Measurements from ENCODE around the gene NDOR1.
"Not testable (repeated sequence)": the region's sequence is repeated elsewhere in the genome, so short reads cannot be mapped to it uniquely, and the experiment has no call there.

Gene NDOR1

DNA sequence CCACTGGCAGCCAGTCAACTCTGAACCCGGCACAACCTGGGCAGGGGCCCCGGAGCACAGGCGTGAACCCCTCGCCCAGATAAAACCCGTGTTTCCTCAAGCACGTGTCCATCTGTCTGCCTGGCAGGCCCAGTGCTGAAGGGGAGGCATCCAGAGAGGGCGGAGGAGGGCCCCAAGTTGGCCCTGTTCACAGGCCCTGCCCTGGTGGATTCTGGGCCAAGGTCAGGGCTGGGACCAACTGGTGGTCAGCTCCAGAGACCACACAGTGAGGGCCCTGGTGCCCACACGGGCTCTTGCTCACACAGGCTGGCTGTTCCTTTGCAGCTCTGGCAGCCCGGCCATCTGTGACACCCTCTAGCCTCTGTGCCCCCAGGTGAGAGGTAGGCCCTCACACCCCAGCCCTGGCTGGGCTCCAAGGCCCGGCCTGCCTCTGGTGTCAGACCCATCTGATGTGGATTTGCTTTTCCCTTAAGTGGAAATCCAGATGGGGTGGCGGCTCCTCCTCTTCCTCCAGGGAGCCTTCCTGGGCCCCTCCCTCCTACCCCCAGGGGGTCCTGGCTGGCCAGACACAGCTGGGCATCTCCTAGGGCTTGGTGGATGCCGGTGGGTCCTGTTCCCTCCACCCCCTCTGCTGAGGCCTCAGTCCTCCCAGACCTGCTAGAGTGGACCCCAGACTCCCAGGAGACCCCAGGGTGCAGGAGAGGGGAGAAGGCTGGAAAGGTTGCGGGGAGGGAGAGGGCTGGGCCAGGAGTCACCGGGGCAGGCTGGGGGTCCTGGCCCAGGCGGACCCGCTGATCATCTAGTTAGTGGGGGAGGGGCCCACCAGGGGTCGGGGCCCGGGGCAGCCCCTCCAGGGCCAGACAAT, 45.1 kb downstream of the NDOR1 start:
- in situ Hi-C loops (cut with MboI; ENCODE audit: low pct_unique_long_range_greater_than_20kb, low sequenced_read_pairs), result no loop called here
- DNase-seq, result no peak

DNA sequence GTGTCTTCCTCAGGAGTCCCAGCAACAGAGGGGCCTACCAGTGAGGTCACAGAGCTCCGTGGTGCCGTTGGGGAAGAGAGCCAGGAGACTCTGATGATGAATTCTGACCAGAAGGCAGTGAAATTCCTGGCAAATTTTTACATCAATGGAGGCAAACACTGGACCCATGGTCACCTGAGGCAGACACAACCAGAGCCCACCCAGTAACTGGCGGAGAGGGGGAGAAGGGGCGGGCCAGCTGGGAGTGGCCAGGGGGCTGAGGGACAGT, 45.6 kb downstream of the NDOR1 start, which contains the start of gene STPG3:
TSS of gene STPG3 (plus strand) at position 93 of the 268 bp plus-strand sequence. CDS start at position 94, 1 bp downstream.
- no peak for DNase-seq
- in situ Hi-C loops (cut with MboI; ENCODE audit: low pct_unique_long_range_greater_than_20kb, low sequenced_read_pairs), result no loop called here

DNA sequence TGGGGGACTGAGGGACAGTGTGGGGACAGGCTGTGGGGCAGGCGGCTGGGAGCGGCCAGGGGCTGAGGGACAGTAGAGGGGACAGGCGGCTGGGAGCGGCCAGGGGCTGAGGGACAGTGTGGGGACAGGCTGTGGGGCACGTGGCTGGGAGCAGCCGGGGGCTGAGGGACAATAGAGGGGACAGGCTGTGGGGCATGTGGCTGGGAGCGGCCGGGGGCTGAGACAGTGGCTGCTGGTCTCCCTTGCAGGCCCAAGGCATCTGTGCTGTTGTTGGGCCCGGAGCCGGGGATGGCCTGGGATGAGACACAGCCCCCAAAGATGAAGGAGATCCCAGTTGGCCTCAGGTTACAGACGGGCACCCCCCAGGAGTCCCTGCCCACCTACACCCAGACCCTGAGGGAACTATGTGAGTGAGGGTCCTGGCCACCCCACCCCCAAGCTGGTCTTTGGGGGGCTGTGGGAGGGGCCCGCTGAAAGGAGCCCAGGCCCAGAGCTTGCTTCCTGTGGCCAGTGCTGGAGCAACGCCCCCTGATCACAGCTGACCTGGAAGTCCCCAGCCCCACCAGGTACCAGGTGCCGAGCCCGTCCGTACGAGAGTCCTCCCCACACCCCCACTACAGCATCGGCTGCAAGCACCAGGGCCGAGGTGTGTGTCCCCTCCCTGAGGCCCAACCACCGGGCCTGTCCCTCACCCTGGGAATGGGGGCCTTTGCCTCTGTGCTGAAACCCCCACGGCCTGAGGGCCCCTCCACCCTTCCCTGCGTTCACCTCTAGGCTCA, 46.2 kb downstream of the NDOR1 start:
- DNase-seq, result no peak
- in situ Hi-C loops (cut with MboI; ENCODE audit: low pct_unique_long_range_greater_than_20kb, low sequenced_read_pairs), result no loop called here

DNA sequence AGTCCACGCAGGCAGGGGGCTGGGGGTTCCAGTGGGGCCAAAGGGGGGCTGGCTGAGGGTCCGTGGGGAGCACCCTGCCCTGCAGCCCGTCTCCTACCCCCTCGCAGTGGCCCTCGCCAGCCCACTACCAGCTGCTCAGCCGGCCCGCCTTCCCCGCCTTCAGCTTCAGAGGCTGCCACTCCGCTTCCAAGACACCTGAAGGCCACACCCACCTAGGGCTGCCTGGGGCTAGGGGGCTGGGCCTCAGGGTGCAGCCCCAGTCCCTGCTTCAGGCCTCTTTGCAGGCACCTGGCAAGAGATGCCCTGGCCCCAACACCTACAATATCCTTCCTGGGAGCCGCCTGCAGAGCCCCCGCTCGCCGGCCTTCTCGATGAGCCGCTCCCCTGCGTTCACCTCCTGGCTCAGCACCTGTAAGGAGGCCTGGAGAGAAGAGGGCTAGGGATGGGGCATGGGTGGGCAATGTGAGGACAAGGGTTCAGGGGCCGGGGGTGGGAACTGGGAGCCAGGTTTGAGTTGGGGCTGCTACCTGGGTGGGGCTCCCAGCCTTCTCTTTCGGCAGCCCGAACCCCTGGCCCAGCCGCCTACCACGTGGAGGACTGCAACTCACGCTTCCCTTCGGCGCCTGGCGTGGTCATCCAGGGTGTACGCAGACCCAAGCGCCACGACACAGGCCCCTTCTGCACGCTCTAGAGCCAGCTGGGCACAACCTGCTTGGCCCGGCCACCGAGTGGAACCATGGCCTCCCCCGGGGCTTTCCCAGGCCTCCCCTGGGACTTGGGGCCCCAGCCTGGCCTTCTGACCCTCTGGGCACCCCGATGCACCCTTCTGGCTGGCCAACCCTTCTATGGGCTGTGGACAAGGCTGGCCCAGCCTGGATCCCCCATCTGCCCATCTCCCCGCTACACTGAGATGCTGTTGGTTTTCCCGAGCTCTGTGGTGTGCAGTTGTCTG, 47.3 kb downstream of the NDOR1 start:
- in situ Hi-C loops (cut with MboI; ENCODE audit: low pct_unique_long_range_greater_than_20kb, low sequenced_read_pairs), result no loop called here
- DNase-seq, result no peak

DNA sequence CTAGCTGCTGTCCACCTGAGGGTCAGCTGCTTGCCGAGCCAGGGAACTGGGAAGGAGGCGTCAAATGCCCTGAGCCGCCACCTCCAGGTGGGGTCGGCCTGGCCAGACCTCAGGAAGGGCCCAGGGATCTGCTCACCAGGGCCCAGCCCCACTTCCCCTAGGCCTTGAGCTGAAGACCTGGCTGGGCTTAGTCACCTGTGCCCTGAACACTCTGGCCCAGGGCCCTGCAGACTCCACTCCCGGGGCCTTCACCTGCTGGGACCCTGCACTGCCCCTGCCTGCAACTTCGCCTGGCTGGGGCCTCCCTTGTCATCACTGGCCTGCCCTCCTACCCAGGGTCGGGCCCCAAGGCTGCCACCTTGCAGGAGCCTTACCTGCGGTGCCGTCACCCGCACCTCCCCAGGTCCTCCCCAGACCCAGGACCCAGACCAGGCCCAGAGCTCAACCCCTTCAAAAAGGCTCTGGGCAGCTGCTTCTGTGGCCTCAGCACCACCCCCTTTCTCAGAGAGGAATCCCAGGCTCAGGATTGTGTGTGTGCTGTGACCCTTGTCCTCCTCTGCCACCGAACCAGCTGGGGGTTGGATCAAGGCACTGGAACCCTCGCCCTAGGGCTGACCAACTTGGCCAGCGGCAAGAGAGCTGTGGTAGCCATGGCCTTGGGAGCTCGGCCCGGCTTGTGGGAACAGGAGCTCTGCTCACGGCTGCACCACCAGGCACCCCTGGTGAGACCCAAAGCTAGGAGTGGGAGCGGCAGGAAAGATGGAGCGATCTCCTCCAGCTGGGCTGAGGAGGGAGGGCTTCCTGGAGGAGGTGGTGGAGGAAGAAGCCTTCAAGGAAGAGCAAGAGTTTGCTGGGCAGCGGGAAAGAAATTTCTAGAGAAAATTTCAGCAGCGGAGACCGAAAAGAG, 48.5 kb downstream of the NDOR1 start:
- in situ Hi-C loops (cut with MboI; ENCODE audit: low pct_unique_long_range_greater_than_20kb, low sequenced_read_pairs), result no loop called here
- DNase-seq, result no peak

DNA sequence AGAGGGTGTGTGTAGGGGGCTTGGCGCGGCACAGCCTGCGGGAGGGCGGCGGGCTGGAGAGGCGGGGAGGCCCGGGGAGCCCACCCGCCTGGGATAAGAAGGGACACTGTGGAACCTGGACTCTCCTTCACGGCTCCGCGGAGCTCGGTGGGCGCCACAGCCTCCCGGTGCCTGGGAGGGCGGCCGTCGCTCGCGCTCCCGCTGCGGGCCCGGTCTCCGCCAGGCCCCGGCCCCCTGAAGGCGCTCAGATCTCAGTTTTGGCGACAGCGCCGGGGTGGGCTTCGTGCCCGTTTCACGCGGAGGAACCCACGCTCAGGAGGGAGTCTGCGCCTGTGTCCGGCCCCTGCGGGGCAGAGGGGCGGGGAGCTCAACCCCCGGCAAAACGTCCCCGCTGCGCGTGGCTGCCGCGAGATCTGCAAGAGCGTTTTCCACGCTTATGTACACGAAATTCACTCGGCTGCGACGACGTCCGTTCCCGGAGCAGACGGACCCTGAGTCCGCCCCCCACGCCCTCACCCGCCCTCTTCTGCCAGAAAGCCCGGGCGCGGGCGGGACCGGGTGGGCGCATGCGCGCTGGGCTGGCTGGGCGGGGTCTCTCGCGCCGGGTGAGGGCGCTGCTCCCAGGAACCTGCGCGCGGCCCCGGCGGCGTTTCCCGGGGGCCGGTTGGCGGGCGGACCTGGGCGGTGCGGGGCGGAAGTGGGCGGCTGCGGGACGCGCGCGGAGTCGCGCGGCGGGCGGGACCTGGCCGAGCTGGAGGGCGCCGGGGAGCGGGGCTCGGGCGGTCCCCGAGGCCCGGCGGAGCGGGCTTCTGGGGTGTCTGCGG, 49.3 kb downstream of the NDOR1 start, which contains the start of gene NELFB:
TSS of gene NELFB (plus strand) at position 704 of the 824 bp plus-strand sequence.
- peak; percentile 89 for DNase-seq
- in situ Hi-C loops (cut with MboI; ENCODE audit: low pct_unique_long_range_greater_than_20kb, low sequenced_read_pairs), result no loop called here

DNA sequence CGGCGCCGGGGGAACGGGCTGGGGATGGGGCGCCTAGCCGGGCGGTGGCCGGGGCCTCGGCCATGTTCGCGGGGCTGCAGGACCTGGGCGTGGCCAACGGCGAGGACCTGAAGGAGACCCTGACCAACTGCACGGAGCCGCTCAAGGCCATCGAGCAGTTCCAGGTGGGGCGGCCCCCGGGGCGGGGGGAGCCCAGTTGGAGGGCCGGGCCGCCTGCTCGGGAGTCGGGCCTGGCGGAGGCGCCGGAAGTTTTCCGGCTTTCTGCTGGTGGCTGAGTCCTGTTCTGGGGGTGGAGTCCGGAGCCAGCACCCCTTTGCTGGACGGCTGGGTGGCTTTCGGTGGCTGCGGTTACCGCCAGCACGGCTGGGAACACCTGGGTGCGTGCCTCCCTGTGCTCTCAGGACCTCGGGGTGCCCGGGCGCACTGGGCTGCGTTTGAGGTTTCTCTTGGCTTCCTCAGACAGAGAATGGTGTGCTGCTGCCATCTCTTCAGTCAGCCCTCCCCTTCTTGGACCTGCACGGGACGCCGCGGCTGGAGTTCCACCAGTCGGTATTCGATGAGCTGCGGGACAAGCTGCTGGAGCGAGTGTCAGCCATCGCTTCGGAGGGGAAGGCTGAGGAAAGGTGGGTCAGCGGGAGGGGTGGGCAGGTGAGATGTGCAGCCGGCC, 50.1 kb downstream of the NDOR1 start:
- DNase-seq, result peak; percentile 45
- in situ Hi-C loops (cut with MboI; ENCODE audit: low pct_unique_long_range_greater_than_20kb, low sequenced_read_pairs), result no loop called here

DNA sequence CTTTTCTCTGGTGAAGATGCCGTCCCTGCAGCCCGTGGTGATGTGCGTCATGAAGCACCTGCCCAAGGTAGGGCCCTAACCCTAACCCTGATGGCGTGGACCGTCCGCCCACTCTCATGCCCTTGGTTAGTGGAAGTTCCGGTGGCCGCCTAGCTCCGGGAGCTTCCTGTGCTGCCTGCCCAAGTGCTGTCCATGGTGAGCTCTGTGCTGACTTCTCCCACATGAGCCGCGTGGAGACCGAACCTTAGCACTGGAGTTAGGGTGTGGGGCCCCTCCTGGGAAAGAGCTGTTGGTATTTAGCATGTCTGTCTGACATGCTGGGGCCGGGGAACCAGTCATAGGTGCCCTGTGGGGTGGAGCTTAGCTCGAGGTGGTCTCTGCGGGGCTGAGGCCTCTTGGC, 50.9 kb downstream of the NDOR1 start:
- no peak for DNase-seq
- in situ Hi-C loops (cut with MboI; ENCODE audit: low pct_unique_long_range_greater_than_20kb, low sequenced_read_pairs), result no loop called here

DNA sequence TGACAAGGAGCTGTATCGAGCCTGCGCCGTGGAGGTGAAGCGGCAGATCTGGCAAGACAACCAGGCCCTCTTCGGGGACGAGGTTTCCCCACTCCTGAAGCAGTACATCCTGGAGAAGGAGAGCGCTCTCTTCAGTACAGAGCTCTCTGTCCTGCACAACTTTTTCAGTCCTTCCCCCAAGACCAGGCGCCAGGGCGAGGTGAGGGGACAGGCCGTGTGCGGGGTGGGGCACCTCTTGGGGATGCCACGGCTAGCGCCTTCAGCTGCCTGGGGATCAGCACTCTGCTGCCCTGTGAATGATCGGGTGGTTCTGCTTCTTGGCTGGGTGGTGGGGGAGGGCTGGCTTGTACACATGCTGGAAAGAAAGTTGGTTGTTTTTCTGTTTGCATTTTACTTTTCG, 51.4 kb downstream of the NDOR1 start:
- DNase-seq, result no peak
- in situ Hi-C loops (cut with MboI; ENCODE audit: low pct_unique_long_range_greater_than_20kb, low sequenced_read_pairs), result no loop called here

DNA sequence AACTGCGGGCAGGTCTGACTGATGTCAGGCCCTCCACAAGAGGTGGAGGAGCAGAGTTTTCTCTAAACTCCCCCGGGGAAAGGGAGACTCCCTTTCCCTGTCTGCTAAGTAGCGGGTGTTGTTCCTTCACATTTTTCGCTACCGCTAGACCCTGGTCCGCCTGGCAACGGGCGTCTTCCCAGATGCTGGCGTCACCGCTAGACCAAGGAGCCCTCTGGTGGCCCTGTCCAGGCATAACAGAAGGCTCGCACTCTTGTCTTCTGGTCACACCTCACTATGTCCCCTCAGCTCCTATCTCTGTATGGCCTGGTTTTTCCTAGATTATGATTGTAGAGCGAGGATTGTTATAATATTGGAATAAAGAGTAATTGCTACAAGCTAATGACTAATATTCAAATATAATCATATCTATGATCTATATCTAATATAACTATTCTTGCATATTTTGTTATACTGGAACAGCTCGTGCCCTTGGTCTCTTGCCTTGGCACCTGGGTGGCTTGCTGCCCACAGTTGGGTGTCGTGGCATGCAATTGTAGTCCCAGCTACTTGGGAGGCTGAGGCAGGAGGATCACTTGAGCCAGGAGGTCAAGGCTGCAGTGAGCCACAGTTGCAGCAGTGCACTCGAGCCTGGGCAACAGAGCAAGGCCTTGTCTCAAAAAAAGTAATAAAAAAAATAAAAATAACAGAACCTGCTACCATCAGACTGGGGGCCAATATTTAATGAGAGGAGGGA, 56.8 kb downstream of the NDOR1 start:
- in situ Hi-C loops (cut with MboI; ENCODE audit: low pct_unique_long_range_greater_than_20kb, low sequenced_read_pairs), result not testable (repeated sequence)

DNA sequence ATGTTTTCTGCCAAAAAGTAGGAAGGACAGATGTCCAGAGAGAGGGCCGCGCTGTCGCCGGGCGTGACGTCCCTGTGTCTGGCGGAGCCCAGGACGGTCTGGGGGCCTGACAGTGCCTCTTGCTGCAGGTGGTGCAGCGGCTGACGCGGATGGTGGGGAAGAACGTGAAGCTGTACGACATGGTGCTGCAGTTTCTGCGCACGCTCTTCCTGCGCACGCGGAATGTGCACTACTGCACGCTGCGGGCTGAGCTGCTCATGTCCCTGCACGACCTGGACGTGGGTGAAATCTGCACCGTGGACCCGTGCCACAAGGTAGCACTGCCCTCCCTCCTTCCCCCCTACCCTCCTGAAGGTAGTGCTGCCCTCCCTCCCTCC, 57.4 kb downstream of the NDOR1 start:
- DNase-seq, result no peak
- in situ Hi-C loops (cut with MboI; ENCODE audit: low pct_unique_long_range_greater_than_20kb, low sequenced_read_pairs), result no loop called here

More for the DNA sequence above, 56.8 kb downstream of the NDOR1 start:
- DNase-seq, result not testable (repeated sequence)

DNA sequence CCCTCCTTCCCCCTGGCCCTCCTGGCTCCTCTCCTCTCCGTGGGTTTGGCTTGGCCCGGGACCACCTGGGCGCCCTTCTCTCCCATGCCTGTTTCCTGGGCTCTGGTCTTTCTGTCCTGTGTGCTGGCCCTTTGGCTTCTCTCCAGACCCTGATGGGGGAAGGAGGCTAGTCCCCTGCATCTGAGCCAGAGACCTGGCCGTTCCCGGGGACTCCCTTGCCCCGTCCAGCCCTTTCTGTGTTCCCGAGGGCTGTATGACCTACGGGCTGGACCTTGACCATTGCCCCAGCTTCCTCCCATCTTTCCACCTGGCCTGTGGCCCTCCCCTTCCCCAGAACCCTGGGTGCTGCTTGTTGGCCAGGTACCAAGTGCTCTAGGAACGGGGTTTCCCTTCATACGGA, 58.0 kb downstream of the NDOR1 start:
- in situ Hi-C loops (cut with MboI; ENCODE audit: low pct_unique_long_range_greater_than_20kb, low sequenced_read_pairs), result no loop called here

DNA sequence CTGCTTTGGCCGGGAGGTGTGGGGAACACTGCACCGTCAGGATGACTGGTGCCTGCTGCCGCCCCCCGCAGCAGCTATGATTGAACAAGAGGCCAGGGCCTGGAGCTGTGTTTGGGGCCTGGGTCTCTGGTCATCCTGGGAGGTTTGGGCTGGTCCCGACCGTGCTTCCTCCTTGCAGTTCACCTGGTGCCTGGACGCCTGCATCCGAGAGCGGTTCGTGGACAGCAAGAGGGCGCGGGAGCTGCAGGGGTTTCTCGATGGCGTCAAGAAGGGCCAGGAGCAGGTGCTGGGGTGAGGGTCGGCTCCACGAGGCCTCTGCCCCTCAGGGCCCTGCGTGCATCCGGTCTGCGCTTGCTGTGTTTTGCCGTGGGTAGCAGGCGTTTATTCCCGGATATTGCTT, 58.6 kb downstream of the NDOR1 start:
- no peak for DNase-seq
- in situ Hi-C loops (cut with MboI; ENCODE audit: low pct_unique_long_range_greater_than_20kb, low sequenced_read_pairs), result no loop called here

More for the DNA sequence above, 58.0 kb downstream of the NDOR1 start:
- DNase-seq, result no peak

DNA sequence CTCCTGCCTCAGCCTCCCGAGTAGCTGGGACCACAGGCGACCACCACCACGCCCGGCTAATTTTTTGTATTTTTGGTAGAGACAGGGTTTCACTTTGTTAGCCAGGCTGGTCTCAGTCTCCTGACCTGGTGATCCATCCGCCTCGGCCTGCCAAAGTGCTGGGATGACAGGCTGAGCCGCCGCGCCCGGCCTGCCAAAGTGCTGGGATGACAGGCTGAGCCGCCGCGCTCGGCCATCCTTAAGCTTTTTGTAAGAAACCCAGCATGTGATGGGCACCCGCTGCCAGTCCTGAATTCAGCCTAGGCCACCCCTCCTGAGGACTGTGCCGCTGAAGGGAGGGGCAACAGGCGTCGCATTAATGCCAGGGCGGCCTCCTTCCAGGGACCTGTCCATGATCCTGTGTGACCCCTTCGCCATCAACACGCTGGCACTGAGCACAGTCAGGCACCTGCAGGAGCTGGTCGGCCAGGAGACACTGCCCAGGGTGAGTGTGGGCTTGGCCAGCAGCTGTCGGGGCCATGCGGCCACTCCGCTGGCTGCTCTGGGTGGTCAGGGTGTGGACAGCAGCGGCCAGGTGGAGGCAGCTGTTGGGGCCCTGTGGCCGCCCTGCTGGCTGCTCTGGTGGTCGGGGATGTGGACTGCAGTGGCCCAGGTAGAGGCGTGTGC, 60.1 kb downstream of the NDOR1 start:
- in situ Hi-C loops (cut with MboI; ENCODE audit: low pct_unique_long_range_greater_than_20kb, low sequenced_read_pairs), result no loop called here

DNA sequence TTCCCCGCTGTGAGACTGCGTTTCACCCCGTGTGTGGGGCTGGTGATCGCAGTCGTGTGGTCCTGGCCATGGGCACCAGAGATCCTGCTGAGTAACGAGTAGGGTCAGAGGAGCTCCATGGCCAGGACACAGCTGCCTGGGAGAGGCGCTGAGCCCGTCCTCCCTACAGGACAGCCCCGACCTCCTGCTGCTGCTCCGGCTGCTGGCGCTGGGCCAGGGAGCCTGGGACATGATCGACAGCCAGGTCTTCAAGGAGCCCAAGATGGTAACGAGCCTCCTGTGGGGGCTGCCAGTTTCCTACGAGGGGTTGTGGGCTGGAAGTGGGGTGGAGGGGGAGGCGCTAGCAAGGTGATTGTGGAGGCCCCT, 60.6 kb downstream of the NDOR1 start:
- in situ Hi-C loops (cut with MboI; ENCODE audit: low pct_unique_long_range_greater_than_20kb, low sequenced_read_pairs), result no loop called here
- DNase-seq, result no peak

More for the DNA sequence above, 60.1 kb downstream of the NDOR1 start:
- DNase-seq, result no peak
